NB4 (cell line): ENCODE data around the gene GLMP.

Experiments
- CTCF ChIP-seq: IDR thresholded peaks from one replicate; pipeline ENCODE4 v1.5.1; 2012; ENCODE audit warnings: low read depth, low read length
- MAX ChIP-seq: IDR thresholded peaks from 2 replicates; pipeline ENCODE4 v1.6.1; 2011; ENCODE audit warnings: low read depth, low read length
- MYC ChIP-seq: IDR thresholded peaks from 2 replicates; pipeline ENCODE4 v1.6.1; 2011; ENCODE audit warnings: low read depth, low read length
- POLR2A ChIP-seq: IDR thresholded peaks from 2 replicates; pipeline ENCODE4 v1.6.1; 2011; ENCODE audit warnings: mild to moderate bottlenecking; ENCODE audit not compliant: insufficient read length; ENCODE audit errors: extremely low read depth

DNA sequence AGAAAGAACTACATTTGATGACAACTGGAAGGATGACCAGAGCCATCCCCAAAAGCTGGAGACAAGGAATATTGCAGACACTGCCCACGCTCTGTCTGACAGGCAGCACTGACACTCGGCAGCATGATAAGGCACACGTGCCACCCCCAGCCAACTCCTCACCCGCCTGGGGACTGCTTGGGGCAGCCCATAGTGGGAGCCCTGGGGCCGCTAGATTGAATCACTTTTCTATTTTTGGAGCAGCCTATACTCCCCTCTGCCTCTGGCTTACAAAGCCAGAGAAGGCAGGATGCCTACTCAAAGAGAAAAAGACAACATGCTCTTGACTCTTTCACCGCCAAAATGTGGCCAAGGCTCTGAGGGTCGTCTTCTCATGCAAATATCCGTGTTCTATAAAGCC lies 14.2 kb downstream of the GLMP start:
- peak; percentile 9 for TF ChIP-seq CTCF
- TF ChIP-seq POLR2A = no peak
- TF ChIP-seq MYC = no peak
- peak; percentile 97 for TF ChIP-seq MAX
